NCI-H1048 (cell line): ENCODE measurements around the gene TMEM222.
A peak's percentile ranks its signal among the peaks of the same experiment; 100 is the strongest.

Source experiments
- DNase-seq: peaks from one replicate; lab custom pipeline; 2025; lab: John Stamatoyannopoulos, UW

The TMEM222 gene

DNA sequence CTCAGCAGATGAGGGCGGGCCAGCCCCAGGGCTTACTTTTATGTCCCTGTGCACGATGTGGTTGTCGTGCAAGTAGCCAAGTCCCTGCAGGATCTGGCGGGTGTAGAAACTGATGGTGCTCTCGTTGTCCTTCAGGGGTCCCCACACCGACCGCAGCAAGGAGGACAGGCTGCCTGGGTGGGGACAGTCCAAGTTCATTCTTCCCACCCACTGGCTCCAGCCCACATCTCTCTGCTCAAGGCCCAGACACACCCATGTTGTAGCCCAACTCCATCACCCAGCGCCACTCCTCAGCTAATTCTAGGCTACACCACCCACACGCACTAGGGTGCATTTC is 37.8 kb downstream of the TMEM222 start:
- no peak for DNase-seq

DNA sequence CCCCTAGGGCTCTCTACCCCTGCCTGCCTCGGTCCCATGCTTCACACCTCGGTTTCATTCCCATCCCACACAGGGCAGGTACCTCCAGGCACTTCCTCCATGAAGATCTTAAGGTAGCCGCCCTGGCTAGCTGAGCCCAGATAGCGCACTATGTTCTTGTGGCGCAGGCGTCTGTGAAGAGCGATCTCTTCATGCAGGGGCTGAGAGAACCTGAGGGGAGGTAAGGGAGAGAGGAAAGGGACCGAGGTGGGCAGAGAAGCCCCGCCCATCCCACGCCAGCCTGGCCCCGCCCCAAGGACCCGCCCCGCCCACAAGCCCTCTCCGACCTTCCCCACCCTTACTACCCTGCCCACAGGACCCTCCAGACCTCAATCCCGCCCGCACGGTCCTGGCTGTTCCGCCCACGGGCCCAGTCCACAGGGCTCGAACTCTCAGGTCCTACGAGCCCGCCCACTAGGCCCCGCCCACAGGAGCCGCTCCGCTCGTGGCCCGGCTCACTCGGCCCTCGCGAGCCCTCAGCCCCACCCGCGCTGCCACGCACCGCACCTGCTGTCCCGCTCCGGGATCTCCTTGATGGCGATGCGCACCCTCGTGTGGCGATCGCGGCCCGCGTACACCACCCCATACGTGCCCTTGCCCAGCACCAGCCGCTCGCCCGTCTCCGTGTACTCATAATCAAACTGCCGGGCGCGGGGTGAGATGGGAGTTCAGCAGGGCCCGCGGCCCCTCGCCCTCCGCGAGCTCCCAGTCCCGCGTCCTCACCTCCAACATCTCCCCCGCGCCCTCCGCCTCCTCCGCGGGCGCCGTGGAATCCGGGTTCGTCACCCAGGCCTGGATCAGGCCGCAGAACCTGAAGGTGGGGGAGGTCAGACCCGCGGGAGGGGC is 38.4 kb downstream of the TMEM222 start:
- no peak for DNase-seq

DNA sequence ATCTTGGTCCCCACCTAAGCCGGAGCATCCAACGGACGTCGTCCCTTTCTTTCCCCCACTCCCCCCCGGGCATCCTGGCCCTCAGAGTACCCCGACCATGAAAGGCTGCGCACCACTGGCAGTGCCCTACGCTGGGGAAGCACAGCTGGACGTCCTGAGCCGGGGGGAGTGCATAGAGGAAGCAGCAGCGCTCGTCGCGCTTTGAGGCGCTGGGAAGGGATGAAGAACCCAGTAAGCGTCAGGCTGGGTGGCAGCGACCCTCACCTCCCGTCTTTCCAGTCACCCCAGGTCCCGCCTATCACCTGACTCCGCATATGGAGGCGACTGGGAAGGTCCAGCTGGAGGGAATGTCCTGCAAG is 39.1 kb downstream of the TMEM222 start:
- no peak for DNase-seq

DNA sequence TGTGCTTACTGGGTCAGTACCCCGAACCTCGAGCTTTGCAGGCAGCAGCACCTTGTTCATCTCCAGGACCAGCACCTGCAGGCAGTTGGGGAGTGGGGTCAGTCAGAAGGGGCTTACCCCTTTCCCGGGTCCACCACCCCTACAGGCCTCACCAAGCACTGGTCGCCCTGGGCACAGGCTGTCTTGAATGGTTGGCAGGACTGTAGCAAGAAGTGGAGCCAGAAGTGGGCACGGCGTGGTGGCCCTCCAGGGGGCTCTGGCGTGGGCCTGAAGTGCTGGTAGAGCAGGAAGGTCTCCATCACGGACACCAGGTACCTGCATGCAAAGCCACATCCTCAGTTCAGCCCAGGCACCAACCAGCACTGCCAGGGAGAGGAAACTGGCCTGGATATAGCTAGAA is 39.6 kb downstream of the TMEM222 start:
- DNase-seq: no peak

DNA sequence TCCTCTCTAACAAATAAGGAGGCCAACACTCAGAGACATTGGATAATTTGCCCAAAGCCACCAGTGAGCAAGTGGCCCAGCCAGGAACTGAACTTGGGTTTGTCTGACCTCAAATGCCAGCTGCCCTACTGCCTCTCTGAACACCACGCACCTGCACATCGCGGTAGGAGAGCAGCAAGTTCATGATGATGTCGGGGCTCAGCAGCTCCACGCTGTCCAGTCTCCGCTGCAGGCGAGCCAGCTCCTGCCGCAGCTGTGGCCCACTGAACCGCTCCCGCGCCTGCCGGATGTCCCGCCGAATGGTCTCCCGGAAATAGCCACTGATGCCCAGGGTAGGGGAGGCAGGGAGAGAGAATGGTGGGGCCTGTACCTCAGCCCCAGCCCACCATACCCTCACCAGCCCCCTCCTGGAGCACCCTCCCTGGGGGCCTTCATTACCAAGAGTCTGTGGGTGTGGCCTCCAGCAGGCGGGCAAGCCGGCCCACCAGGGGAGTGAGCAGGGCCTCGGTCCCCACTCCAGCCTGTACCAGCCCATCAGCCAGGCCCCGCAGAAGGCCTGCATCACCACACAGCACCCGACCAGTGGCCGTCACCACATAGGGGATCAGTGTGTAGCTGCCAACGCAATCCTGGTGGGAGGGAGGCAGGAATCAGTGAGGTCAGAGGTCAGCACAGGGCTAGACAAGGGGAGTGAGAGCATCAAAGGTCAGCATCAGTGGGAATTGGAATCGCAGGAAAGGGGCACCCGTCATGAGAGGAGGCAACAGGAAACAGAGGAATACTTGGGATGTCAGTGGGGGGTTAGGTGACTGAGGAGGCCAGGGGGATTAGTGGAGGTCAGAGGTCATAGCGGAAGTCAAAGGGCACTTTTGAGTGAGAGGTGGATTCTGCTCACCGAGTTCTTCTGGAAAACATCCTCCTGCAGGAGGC is 42.1 kb downstream of the TMEM222 start:
- no peak for DNase-seq

DNA sequence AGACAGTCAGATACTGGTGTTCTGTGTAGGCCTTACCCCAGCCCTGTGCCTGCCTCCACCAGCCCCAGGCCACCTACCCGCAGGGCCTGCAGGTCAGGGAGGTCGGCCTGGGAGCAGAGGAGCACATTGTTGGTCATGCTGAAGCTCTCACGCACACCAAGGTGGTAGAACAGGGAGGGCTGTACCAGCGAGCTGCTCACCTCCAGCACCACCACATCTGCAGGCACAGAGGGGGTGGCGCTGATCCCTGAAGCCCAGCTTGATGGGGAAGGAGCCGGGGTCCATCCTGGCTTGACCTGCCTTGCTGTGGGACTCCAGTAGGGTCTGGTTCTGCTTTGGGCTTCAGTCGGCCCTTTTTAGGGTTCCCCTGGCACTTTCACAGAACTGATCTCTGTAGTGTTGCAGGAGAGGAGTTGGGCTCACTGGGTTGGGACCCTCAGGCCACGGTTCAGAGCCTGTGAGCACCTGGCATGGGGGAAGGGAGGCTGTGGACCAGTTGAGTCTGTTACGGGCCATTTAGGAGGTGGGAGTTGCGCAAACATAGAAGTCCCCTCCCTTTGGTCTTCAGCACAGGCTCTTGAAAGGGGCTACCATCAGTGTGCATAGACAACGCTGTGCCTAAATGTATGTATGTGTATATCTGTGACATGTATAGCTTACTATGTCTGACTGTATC is 42.9 kb downstream of the TMEM222 start:
- DNase-seq: no peak

DNA sequence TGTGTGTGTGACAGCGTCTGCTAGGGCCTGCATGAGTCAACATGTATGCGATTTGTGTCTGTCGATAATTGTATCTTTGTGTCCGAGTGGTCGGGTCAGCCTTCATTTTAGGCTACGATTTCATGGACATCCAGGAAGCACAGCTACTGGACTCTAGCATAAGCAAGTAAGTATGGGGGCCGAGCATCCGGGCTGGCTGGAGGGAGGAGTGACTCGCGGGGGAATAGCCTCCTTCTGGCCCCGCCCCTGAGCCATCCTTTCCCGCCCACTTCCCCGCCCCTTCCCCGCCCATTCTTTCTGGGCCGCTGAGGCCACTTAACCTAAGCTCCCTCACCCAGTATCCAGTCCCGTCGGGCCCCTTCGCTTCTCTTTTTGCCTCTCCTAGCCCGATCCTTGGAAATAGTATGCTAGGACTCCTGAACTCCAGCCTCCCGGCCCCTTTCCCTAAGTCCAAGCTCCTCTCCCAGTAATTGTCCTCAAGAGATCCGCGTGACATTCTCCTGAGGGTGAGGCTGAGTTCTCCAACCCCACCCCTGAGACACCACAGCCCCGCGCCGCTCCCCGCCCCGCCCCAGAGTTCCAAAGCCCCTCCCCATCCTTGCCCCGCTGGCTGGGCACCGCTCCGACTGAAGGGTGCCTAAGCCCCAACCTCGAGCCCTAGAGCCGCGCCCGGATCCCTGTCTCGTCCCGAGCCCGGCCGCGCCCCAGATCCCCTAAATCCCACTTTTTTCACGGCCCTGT is 43.6 kb downstream of the TMEM222 start:
- peak; percentile 58 for DNase-seq

DNA sequence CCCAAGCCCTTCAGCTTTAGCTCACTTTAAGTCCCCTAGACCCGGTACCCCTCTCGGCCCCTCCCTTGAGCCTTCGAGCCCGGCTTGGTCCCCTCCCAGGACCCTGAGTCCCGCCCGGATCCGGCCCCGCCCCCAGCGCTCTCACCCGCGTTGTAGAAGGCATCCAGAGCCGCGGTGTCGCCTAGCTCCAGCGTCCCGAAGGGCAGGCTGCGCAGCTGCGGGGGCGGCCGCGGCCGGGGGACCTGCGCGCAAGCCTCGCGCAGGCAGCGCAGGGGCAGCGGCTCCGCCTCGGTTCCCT is 44.1 kb downstream of the TMEM222 start:
- DNase-seq: peak; percentile 58

DNA sequence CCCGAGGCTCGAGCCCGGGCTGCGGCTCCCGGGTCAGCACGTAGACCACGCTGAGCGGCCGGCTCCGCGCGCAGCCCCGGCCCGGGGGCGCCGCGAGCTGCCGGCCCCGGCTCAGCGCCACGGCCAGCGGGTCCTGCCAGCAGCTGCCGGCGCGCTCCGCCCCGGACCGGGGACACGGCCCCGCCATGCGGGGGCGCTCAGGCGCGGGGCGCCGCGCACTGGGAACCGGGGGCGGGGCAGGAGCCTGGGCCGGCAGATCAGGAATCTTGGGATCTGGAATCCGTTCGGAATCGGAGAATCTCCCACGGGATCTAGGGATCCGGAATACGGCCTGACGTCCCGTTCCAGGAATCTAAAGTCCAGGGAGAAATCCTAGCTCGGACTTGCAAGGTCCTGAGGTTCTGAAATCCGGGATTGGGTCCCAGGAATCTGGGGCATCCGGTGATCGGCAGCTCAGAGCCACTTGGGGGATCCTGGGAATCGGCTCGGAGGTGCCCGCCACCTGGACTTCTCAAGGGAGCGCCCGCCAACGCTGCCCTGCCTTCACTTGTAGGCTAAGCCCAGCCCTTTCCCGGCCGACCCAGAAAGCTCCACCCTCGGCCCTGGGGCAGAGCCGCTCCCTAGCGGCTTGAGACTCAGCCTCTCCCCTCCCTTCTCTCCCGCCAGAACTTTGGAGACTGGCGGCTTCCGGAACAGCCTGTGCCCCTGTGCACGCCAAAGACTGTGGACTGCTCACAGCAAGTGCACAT is 44.6 kb downstream of the TMEM222 start, which contains the start of gene MAP3K6:
TSS of gene MAP3K6 (minus strand) at position 551 of the 749 bp plus-strand sequence. CDS start at position 187, 364 bp downstream.
- peak; percentile 62 for DNase-seq

DNA sequence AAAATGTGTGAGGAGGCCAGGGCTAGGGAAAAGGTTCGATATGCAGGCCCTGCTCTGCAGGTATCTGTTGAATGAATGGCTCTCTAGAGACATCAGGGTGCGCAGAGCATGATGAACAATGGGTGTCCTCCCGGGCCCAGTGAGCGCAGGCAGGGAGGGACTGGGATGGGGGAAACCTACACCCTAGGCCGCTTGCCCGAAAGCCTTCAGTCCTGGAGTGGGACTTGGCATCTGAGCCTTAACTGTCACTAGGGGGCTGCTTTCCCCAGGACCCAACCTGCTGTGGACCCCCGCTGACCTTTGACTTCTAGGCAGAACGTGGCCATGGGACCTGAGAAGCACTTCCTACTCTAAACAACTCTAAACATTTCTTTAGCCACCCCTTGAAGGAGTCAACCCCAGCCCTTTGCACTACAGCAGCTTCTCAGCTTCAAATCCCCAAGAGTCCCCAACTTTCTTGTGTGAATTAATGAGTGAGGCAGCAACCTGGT is 45.2 kb downstream of the TMEM222 start:
- no peak for DNase-seq

DNA sequence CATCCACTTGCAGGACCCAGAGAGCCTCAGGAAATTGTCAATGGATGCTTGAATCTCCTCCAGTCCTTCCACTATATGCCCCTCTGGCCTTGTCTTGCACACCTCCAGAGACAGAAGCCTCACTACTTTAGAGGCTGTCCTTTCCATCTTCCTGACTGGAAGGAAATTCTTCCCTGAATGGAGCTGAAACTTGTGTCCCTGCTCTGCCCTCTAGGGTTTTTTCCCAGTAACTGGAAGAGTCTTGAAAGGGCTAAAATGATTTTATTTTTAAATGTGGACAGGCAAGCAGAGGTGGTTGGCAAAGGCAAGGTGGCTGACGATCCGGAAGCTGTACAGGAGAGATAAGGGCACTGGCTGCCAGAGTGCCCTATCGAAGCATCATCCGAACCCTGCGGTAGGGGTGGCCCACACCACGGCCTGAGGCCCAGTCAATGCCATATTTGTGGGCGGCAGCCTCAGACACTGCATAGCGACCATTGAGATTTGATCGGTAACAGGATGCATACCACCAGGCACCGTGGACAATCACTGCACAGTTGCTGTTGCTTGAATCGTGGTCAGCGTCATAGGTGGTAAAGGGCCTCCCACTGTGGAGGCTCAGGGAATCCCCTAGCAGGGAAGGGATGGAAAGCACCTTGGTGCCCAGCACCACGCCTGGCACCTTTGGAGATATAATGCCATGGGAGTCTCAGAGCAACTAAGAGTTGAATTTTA is 47.1 kb downstream of the TMEM222 start:
- no peak for DNase-seq

DNA sequence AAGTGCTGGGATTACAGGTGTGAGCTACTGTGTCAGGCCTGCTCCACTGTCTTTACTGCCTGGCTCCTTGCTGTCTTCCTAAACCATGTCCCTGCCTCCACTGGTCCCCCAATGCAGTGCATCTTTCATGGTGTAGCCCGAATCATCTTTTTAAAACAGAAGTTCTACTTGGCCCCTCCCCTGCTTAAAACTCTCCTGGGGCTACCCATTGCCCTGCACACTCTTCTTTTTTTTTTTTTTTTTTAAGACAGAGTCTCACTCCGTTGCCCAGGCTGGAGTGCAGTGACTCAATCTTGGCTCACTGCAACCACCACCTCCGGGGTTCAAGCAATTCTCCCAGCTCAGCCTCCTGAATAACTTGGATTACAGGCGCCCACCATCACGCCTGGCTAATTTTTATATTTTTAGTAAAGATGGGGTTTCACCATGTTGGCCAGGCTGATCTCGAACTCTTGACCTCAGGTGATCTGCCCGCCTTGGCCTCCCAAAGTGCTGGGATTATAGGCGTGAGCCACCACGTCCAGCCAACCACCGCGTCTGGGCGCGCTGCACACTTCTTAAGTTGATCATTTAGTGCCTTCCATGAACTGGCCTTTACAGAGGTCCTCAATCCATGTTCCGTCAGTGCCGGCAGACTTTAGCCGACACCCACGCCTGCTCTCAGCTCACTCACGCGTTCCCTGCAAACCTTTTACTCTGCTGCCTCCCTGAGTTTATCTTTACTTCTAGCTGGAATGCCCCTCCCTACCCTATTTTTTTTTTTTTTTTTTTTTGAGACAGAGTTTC is 50.3 kb downstream of the TMEM222 start:
- no peak for DNase-seq

DNA sequence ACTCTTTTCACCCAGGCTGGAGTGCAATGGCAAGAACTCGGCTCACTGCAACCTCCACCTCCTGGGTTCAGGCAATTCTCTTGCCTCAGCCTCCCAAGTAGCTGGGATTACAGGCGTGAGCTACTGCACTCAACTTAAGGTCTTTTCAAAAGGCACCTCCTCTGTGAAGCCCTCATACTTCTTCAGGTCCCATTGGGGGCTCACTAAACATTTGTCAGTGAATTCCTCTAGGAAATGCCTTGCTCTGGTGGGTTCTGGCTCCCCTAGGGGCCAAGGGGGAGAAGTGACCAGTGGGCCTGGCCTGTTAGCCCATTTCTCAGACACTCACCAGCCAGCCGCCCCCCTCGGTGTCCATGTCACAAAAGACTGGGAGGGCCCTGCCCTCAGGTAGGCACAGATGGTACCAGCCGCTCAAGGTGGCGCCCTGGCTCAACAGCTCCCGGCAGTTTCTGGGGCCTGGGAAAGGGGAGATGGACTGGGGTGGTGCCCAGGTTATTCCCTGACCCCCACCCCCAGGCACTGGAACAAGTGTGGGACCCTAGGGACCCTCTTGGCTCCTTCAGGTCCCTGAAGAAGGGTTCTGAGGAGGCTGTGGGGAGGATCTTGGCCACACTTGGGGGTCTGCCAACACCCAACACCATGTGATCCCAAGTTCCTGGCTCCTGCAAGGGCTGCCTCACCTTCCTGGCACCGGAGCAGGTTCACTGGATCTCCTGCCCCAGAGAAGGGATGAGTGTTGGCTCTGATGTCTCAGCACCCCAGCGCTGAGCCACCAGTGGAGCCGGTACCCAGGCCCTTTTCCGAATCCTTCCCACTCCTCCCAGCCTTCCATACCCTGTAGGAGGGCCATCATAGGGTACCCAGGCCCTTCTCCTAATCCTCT is 51.1 kb downstream of the TMEM222 start:
- no peak for DNase-seq

DNA sequence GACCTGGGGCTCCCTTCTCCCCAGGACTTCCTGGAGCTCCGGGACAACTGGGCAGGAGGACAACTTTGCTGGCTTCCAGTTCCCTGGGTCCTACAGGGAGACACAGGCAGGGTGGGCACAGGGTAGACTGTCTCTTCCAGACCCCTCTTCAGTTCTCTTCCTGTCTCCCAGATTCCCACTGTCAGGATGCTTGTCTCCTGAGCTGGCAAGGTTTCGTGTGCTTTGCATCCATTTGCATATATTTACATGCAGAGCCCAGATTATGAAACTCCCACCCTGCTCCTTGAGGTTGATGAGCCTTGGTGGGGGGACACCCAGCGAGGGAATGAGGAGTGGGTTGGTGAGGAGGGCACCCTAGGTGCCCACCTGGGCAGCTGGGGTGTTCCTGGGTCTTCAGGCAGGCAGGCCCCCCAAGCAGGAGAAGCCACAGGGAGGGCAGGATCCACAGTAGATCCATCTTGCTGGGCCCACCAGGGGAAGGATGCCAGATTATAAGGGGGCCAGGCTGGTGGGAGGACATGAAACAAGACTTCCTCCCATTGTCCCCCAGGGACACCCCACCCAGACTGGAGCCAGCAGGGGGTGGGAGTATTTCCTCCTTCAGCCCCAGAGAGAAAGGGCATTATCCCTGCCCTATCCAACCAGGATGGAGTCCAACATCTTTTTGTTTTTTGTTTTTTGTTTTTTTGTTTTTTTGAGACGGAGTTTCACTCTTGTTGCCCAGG is 52.6 kb downstream of the TMEM222 start, which contains the start of gene FCN3:
TSS of gene FCN3 (minus strand) at position 463 of the 725 bp plus-strand sequence. CDS start at position 457, 6 bp downstream.
- peak; percentile 22 for DNase-seq

DNA sequence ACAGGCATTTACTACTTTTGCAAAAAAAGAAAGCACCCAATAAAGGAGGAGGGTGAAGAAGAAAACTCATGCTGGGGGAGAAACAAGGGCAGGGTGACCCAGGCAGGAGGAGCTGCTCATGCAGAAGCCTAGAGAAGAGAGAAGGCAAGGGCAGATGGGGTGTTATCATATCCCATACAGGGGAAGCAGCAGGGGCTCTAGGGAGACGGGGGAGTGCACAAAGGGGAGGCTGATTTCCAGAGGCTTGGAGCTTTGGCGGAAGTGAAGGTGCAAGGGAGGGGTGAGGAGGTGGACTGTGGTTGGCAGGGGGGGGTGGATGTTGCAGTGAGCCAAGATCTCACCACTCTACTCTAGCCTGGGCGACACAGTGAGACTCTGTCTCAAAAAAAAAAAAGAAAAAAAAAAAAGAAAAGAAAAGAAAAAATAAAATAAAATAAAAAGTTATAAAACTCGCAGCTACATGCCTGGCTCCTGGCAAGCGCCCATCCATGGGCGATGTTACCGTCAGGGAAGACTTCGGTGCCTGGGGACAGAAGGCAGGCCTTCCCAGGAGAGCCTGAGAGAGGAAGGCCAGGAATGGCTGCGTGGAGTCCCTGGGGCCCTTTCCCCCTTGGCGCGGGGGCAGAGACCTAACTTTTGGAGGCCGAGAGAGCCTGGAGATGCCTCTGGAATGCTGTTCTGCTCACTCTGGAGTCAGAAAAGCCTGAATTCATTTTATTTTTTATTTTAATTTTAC is 56.0 kb downstream of the TMEM222 start:
- DNase-seq: no peak

DNA sequence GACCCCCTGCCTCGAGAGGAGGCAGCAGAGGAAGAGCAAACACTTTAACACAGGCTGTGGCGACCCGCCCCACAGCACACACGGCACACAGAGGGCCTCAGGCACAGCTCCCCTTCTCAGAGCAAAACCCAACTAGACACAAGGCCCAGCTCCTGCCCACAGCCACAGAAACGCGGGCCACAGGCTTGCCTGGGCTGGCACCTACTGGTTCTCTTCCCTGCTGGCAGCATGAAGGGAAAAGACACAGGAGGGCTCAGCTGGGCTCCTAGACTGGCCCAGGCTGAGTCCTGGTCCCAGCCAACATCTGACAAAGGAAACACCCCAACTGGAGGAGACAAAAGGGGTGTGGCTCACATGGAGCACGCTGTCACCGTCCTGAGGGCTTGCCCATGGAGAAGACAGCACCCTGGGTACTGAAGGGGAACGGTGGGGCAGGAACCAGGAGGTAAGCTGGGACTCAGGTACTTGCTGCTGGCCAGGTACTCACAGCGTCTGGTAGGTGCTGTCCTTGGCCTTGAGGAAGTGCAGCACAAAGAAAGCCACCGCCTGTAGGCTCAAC is 57.7 kb downstream of the TMEM222 start:
- DNase-seq: no peak

DNA sequence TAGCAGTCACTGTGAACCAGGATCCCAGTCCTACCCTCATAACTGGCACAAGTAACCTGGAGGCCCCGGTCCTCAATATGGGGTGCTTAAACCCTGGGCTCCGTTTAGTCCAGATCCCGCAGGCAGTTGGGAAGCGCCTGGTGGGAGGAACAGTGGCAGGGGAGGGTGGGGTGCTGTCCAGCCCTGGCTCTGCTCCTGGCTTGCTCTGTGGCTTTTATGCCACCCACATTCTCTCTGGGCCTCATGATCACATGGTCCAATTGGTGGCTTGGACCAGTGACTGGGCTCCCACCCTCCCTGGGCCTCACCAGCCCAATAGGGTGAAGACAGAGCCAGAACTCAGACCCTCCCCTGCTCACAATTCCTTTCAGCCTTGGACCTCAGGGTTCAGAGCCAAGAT is 58.3 kb downstream of the TMEM222 start:
- DNase-seq: no peak
